Naive thymus-derived CD4-positive, alpha-beta T cell (primary cell): ENCODE data around the gene KRT14. TPM values are rescaled to one million over a fixed set of nuclear protein-coding genes. Genes with fewer than 3 reads are reported as not detected.
"Not testable (repeated sequence)": the region's sequence is repeated elsewhere in the genome, so short reads cannot be mapped to it uniquely, and the experiment has no call there.

ENCODE experiments used
- ATAC-seq: fragments of 150-1000 bp; cut with Tn5 transposase; 2 replicates; pipeline ENCODE4 v1.10.0; 2021; ENCODE audit warnings: mild to moderate bottlenecking, moderate library complexity
- CTCF ChIA-PET: fragments of 350-600 bp; sonication (Branson Sonifier 250); formaldehyde crosslinking; loops from one replicate; lab custom pipeline; 2021; ENCODE audit warnings: antibody characterized with exemption; lab: Charles Lee
- POLR2A ChIA-PET: fragments of 350-600 bp; sonication (Branson Sonifier 250); formaldehyde crosslinking; loops from one replicate; lab custom pipeline; 2021; ENCODE audit warnings: antibody characterized with exemption, inconsistent platforms; lab: Charles Lee
- DNase-seq, 9 donors: peaks; one replicate each; pipeline versions ENCODE4 v3.0.0 to v3.0.0-alpha.2; 2020 to 2022; ENCODE audit warnings: mixed read lengths in 1 of 9
- H3K27ac ChIP-seq: one replicate; pipeline ENCODE4 v1.7.0; 2013; ENCODE audit warnings: mild to moderate bottlenecking, low read depth, low read length, moderate library complexity
- H3K27me3 ChIP-seq, 2 donors: one replicate each; pipeline ENCODE4 v1.7.0; 2013; ENCODE audit warnings: low read length in 2 of 2, mild to moderate bottlenecking in 2 of 2, moderate library complexity in 2 of 2; ENCODE audit not compliant: control insufficient read depth in 2 of 2, insufficient read depth in 2 of 2
- H3K36me3 ChIP-seq, 3 experiments: 1 replicate in 2 of 3; 2 replicates in 1 of 3; pipeline ENCODE4 v1.7.0; 2013; ENCODE audit warnings: low read length in 3 of 3, mild to moderate bottlenecking in 3 of 3, moderate library complexity in 1 of 3; ENCODE audit not compliant: insufficient read depth in 3 of 3, control insufficient read depth in 2 of 3
- H3K4me1 ChIP-seq, 2 donors: one replicate each; pipeline ENCODE4 v1.7.0; 2013; ENCODE audit warnings: low read length in 2 of 2, mild to moderate bottlenecking in 2 of 2, moderate library complexity in 1 of 2; ENCODE audit not compliant: control insufficient read depth in 2 of 2, insufficient read depth in 2 of 2
- H3K4me3 ChIP-seq: 2 replicates; pipeline ENCODE4 v1.7.0; 2013; ENCODE audit warnings: mild to moderate bottlenecking, low read length
- H3K9me3 ChIP-seq, 3 experiments: 1 replicate in 2 of 3; 2 replicates in 1 of 3; pipeline ENCODE4 v1.7.0; 2013; ENCODE audit warnings: low read length in 3 of 3; ENCODE audit not compliant: control insufficient read depth in 2 of 3
- H3K27ac Mint-ChIP-seq, 9 donors: one replicate each; pipeline ENCODE4 v1.8.0; 2020 to 2022; ENCODE audit warnings: mixed read lengths in 9 of 9, mild to moderate bottlenecking in 8 of 9, moderate library complexity in 5 of 9, inconsistent platforms in 2 of 9
- H3K27me3 Mint-ChIP-seq, 5 donors: one replicate each; pipeline ENCODE4 v1.8.0; 2021 to 2022; ENCODE audit warnings: mixed read lengths in 5 of 5, mild to moderate bottlenecking in 1 of 5
- H3K36me3 Mint-ChIP-seq, 5 donors: one replicate each; pipeline ENCODE4 v1.8.0; 2020 to 2022; ENCODE audit warnings: mixed read lengths in 5 of 5, mild to moderate bottlenecking in 3 of 5, inconsistent platforms in 1 of 5
- H3K4me1 Mint-ChIP-seq, 7 donors: one replicate each; pipeline ENCODE4 v1.8.0; 2020 to 2022; ENCODE audit warnings: mixed read lengths in 7 of 7, mild to moderate bottlenecking in 3 of 7, inconsistent platforms in 1 of 7
- H3K4me3 Mint-ChIP-seq, 10 donors: one replicate each; pipeline ENCODE4 v1.8.0; 2020 to 2022; ENCODE audit warnings: mild to moderate bottlenecking in 10 of 10, mixed read lengths in 10 of 10, moderate library complexity in 6 of 10, inconsistent platforms in 2 of 10
- H3K9me3 Mint-ChIP-seq, 11 donors: one replicate each; pipeline ENCODE4 v1.8.0; 2020 to 2022; ENCODE audit warnings: mixed read lengths in 11 of 11, mild to moderate bottlenecking in 4 of 11, inconsistent platforms in 1 of 11, moderate library complexity in 1 of 11
- intact Hi-C, 2 donors: fragments of 100-400 bp; cut with micrococcal nuclease; formaldehyde crosslinking; loops; one replicate each; pipeline ENCODE4 v1.15.1; 2023
- polyA plus RNA-seq, 2 donors: library from polyadenylated mRNA; unstranded; fragments of 300-500 nt; fragmentation: Illumina TruSeq; gene quantifications; one replicate each; pipeline ENCODE4 v1.2.3, GENCODE V29; 2021
- total RNA-seq, 6 experiments: library from RNA in 5 of 6; stranded (reverse) in 5 of 6; gene quantifications; 1 replicate in 5 of 6; 2 replicates in 1 of 6; pipeline ENCODE4 v1.2.3 and lab custom pipeline; 2021 to 2026

KRT14 gene
- total and polyA plus RNA-seq, 7 experiments from 2014 or later: not detected

DNA sequence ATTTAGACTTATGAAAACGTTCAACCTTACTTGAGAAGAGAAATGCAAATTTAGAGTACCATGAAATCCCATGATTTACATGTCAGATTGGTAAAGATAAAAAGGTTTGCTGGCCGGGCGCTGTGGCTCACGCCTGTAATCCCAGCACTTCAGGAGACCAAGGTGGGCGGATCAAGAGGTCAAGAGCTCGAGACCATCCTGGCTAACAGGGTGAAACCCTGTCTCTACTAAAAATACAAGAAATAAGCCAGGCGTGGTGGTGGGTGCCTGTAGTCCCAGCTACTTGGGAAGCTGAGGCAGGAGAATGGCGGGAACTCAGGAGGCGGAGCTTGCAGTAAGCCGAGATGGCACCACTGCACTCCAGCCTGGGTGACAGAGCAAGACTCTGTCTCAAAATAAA is 43.9 kb downstream of the KRT14 start:
- DNase-seq, H3K27me3 Mint-ChIP-seq, ATAC-seq, H3K4me3 Mint-ChIP-seq, H3K4me3 ChIP-seq, H3K27ac Mint-ChIP-seq, H3K36me3 Mint-ChIP-seq, H3K9me3 ChIP-seq, POLR2A ChIA-PET, H3K36me3 ChIP-seq, H3K27ac ChIP-seq, H3K4me1 ChIP-seq, CTCF ChIA-PET, H3K27me3 ChIP-seq, H3K9me3 Mint-ChIP-seq, intact Hi-C loops, H3K4me1 Mint-ChIP-seq: not testable (repeated sequence)

DNA sequence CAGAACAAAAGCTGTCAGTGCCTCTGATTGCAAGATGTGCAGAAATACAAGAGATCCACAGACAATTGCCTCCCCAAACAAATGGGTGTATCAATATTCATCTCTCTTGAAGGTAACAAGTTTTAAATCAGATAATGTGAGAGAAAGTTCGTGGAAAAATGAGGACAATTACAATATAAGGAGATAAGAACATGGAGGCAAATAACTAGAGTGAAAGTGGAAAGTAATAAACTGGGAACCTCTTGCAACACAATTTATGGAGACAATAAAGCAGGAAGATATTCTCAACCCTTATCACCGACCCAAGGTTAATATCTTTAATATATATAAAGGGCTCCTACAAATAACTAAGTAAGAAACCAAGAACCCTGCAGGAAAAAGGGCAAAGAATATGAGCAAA is 44.3 kb downstream of the KRT14 start:
- Histone ChIP-seq H3K4me1 (no peaks in the 10 kb centered on the region), H3K36me3 (no peaks in the 10 kb centered on the region), H3K27ac (no peak overlapping the region), H3K9me3 (no peaks in the 10 kb centered on the region), H3K27me3 (no peaks in the 10 kb centered on the region), H3K4me3 (no peak overlapping the region)
- H3K4me3 Mint-ChIP-seq: no peak overlapping the region
- CTCF ChIA-PET: interaction anchor here (0.9 to 1.7 kb wide), 2 partner anchors 8 to 124 kb away, joined by 3 read pairs; no protein-coding TSS in a partner anchor
- DNase-seq: no peak
- POLR2A ChIA-PET: no interaction called here
- H3K9me3 Mint-ChIP-seq: peaks cover 0 to 7% (median 0%) of the 10 kb centered on the region in 11 donors
- H3K4me1 Mint-ChIP-seq: peaks cover 0 to 1% (median 0%) of the 10 kb centered on the region in 7 donors
- H3K36me3 Mint-ChIP-seq: peaks cover 0 to 3% (median 0%) of the 10 kb centered on the region in 5 donors
- no peak overlapping the region for H3K27ac Mint-ChIP-seq
- intact Hi-C loops: no loop called here
- no peak for ATAC-seq
- peaks cover 0 to 9% (median 0%) of the 10 kb centered on the region in 5 donors for H3K27me3 Mint-ChIP-seq

DNA sequence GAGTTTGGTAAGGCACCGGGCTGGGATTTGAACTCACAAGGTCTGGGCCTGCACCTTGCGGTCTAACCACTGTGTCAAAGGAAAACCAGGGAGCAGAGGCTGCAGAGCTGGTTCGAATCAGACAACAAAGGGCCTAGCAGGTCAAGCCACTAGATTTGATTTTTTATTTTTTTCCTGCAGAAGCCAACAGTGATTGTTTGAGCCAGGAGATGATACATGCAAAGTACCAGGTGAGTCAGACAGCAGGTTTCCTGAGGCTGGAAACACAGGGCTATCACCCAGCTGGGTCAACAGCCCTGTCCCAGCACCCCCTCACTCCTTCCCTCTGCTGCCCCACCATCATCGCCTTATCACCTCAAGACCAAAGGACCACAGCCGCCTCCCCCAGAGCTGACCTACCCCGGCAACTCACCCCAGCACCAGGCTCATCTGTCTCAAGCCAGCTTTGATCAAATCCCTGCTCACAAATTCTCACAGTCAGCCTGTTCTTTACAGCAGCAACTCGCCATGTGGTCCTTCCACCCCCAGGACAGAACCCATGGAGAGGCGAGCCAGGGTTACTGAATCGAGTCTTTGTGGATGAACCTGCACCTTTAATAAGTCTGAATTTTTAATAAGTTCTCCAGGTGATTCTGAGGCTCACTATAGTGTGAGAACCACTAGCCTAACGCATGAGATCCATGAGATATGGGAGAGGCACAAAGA is 45.6 kb downstream of the KRT14 start:
- H3K27ac Mint-ChIP-seq: no peak overlapping the region
- Histone ChIP-seq H3K4me3 (no peak overlapping the region), H3K36me3 (no peaks in the 10 kb centered on the region), H3K27me3 (no peaks in the 10 kb centered on the region), H3K27ac (no peak overlapping the region), H3K4me1 (no peaks in the 10 kb centered on the region), H3K9me3 (no peaks in the 10 kb centered on the region)
- H3K4me3 Mint-ChIP-seq: no peak overlapping the region
- H3K36me3 Mint-ChIP-seq: no peaks in the 10 kb centered on the region
- ATAC-seq (no peak), DNase-seq (no peak)
- CTCF ChIA-PET: interaction anchor here (1.1 to 4.2 kb wide), 3 partner anchors 8 to 125 kb away, joined by 3 to 14 read pairs (median 3); no protein-coding TSS in a partner anchor
- H3K4me1 Mint-ChIP-seq: no peaks in the 10 kb centered on the region
- POLR2A ChIA-PET: no interaction called here
- intact Hi-C loops: no loop called here
- H3K9me3 Mint-ChIP-seq: no peaks in the 10 kb centered on the region
- H3K27me3 Mint-ChIP-seq: peaks cover 0 to 12% (median 0%) of the 10 kb centered on the region in 5 donors

GRCh38 chr17:41539979-41540701 is 46.6 kb downstream of the KRT14 start:
- H3K4me3 Mint-ChIP-seq: no peak overlapping the region
- ChIA-PET CTCF (interaction anchor here (0.6 to 4.2 kb wide), 3 partner anchors 9 to 256 kb away, joined by 3 to 14 read pairs (median 3); no protein-coding TSS in a partner anchor), POLR2A (no interaction called here)
- H3K27ac Mint-ChIP-seq: no peak overlapping the region
- Histone ChIP-seq H3K36me3 (no peaks in the 10 kb centered on the region), H3K4me1 (no peaks in the 10 kb centered on the region), H3K27me3 (no peaks in the 10 kb centered on the region), H3K4me3 (no peak overlapping the region), H3K27ac (no peak overlapping the region), H3K9me3 (no peaks in the 10 kb centered on the region)
- intact Hi-C loops: no loop called here
- ATAC-seq (no peak), DNase-seq (no peak)
- peaks cover 0 to 17% (median 6%) of the 10 kb centered on the region in 5 donors for H3K27me3 Mint-ChIP-seq
- H3K36me3 Mint-ChIP-seq: no peaks in the 10 kb centered on the region
- no peaks in the 10 kb centered on the region for H3K9me3 Mint-ChIP-seq
- H3K4me1 Mint-ChIP-seq: no peaks in the 10 kb centered on the region

- Histone ChIP-seq H3K9me3 (no peaks in the 10 kb centered on the region), H3K4me3 (no peak overlapping the region), H3K27ac (no peak overlapping the region), H3K36me3 (no peaks in the 10 kb centered on the region), H3K4me1 (no peaks in the 10 kb centered on the region), H3K27me3 (no peaks in the 10 kb centered on the region)
- H3K36me3 Mint-ChIP-seq: no peaks in the 10 kb centered on the region
- CTCF ChIA-PET: interaction anchor here (4.2 kb wide), 1 partner anchor 10 kb away, joined by 14 read pairs; no protein-coding TSS in a partner anchor
- no peak for DNase-seq
- H3K27me3 Mint-ChIP-seq: peaks cover 0 to 17% (median 8%) of the 10 kb centered on the region in 5 donors
- no peak for ATAC-seq
- H3K4me3 Mint-ChIP-seq: no peak overlapping the region
- POLR2A ChIA-PET: no interaction called here
- no peak overlapping the region for H3K27ac Mint-ChIP-seq
- intact Hi-C loops: no loop called here
- no peaks in the 10 kb centered on the region for H3K9me3 Mint-ChIP-seq
- no peaks in the 10 kb centered on the region for H3K4me1 Mint-ChIP-seq
Observed at GRCh38 chr17:41539071-41539492, 47.6 kb downstream of the KRT14 start.

- H3K4me3 Mint-ChIP-seq: no peak overlapping the region
- Histone ChIP-seq H3K4me3 (no peak overlapping the region), H3K4me1 (no peaks in the 10 kb centered on the region), H3K27me3 (no peaks in the 10 kb centered on the region), H3K36me3 (no peaks in the 10 kb centered on the region), H3K9me3 (no peaks in the 10 kb centered on the region), H3K27ac (no peak overlapping the region)
- peaks cover 0 to 17% (median 10%) of the 10 kb centered on the region in 5 donors for H3K27me3 Mint-ChIP-seq
- no peaks in the 10 kb centered on the region for H3K4me1 Mint-ChIP-seq
- ChIA-PET CTCF (interaction anchor here (4.2 kb wide), 1 partner anchor 10 kb away, joined by 14 read pairs; no protein-coding TSS in a partner anchor), POLR2A (no interaction called here)
- DNase-seq (no peak), ATAC-seq (no peak)
- H3K9me3 Mint-ChIP-seq: no peaks in the 10 kb centered on the region
- intact Hi-C loops: no loop called here
- H3K27ac Mint-ChIP-seq: no peak overlapping the region
- H3K36me3 Mint-ChIP-seq: no peaks in the 10 kb centered on the region
Observed at GRCh38 chr17:41538565-41538991, 48.1 kb downstream of the KRT14 start.
